ENCODE results near the gene KCNQ1OT1. TPM values are rescaled to one million over a fixed set of nuclear protein-coding genes. Genes with fewer than 3 reads are reported as not detected.
A peak's percentile ranks its signal among the peaks of the same experiment; 100 is the strongest.

The KCNQ1OT1 gene
- total and polyA plus RNA-seq, 2 experiments from 2014 or later, result 3.1 to 7.9 TPM

DNA sequence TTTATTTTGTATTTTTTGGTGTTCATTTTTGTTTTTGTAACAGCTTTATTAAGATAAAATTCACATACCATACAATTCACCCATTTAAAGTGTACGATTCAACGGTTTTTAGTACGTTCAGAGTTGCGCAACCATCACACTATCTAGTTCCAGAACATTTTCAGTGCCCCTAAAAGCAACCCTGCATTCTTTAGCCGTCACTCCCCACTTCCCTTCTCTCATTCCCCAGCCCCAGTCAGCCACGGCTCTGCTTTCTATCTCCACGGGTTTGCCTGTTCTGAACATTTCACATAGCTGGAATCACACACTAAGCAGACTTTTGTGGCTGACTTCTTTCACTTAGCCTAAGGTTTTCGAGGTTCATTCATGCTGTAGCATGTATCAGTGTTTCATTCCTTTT is 9.6 kb upstream of the KCNQ1OT1 start:
- peaks cover 33% of the 10 kb centered on the region for H3K4me1 ChIP-seq (ENCODE audit: insufficient read depth)
- TF ChIP-seq EZH2phosphoT487 (IDR thresholded peaks at IDR 0.05; ENCODE audit: low read depth, severe bottlenecking, unreplicated experiment), result no peak
- no peak for TF ChIP-seq EZH2 (IDR thresholded peaks at IDR 0.05; ENCODE audit: borderline replicate concordance)
- TF ChIP-seq, protein P1, sequence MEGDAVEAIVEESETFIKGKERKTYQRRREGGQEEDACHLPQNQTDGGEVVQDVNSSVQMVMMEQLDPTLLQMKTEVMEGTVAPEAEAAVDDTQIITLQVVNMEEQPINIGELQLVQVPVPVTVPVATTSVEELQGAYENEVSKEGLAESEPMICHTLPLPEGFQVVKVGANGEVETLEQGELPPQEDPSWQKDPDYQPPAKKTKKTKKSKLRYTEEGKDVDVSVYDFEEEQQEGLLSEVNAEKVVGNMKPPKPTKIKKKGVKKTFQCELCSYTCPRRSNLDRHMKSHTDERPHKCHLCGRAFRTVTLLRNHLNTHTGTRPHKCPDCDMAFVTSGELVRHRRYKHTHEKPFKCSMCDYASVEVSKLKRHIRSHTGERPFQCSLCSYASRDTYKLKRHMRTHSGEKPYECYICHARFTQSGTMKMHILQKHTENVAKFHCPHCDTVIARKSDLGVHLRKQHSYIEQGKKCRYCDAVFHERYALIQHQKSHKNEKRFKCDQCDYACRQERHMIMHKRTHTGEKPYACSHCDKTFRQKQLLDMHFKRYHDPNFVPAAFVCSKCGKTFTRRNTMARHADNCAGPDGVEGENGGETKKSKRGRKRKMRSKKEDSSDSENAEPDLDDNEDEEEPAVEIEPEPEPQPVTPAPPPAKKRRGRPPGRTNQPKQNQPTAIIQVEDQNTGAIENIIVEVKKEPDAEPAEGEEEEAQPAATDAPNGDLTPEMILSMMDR (IDR thresholded peaks at IDR 0.05; ENCODE audit: poor library complexity), result no peak
- peak overlapping the region; percentile 97 for H3K27ac ChIP-seq
- H3K9me2 ChIP-seq (replicated peaks; ENCODE audit: insufficient read depth), result no peaks in the 10 kb centered on the region
- H3K27me3 ChIP-seq, result no peaks in the 10 kb centered on the region
- peak; percentile 64 for DNase-seq (ENCODE audit: low spot score)
- H3K36me3 ChIP-seq (replicated peaks; ENCODE audit: insufficient read depth, low read depth), result no peaks in the 10 kb centered on the region
- H4K20me1 ChIP-seq (ENCODE audit: insufficient read depth, poor library complexity, severe bottlenecking), result no peaks in the 10 kb centered on the region
- peak overlapping the region; percentile 64 for H3K4me2 ChIP-seq
- no peak overlapping the region for H3K4me3 ChIP-seq
- H3K79me2 ChIP-seq, result no peaks in the 10 kb centered on the region
- H3K9me3 ChIP-seq (ENCODE audit: low read depth), result no peaks in the 10 kb centered on the region
- no peak overlapping the region for H2AFZ ChIP-seq
- WGBS (ENCODE audit: low lambda C conversion rate, missing lambda C conversion rate), result 35% methylated on average over 8 of the region's 8 CpGs

DNA sequence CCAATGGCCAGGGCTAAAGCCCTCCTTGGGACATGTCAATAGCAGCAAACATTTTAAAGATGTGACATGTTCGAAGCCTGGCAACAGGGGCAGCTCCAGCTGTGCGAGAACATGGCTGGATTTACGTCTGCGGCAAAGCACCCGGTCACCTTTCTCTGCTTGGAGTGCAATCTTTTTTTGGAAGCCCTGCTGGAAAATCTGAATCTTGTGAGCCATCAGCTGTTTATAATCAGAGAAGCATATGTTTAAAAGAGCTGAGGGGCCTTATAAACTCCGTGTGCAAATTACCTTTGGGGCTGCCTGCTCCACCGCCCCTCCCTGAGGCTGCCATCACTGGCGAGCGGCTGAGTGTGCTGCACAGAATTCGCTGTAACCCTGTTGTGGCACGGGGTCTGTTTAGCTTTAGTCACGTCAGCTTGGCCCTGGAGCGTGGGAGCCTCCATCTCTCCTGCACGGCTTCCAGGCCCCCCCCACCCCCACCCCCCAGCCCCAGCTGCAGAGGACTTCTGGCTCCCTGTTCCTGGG is 9.0 kb upstream of the KCNQ1OT1 start:
- TF ChIP-seq, protein P1 (IDR thresholded peaks at IDR 0.05; ENCODE audit: poor library complexity), result no peak
- TF ChIP-seq EZH2phosphoT487 (IDR thresholded peaks at IDR 0.05; ENCODE audit: low read depth, severe bottlenecking, unreplicated experiment) (no peak), EZH2 (IDR thresholded peaks at IDR 0.05; ENCODE audit: borderline replicate concordance) (no peak)
- WGBS (ENCODE audit: low lambda C conversion rate, missing lambda C conversion rate), result 32% methylated on average over 14 of the region's 14 CpGs
- H3K4me3 ChIP-seq, result no peak overlapping the region

DNA sequence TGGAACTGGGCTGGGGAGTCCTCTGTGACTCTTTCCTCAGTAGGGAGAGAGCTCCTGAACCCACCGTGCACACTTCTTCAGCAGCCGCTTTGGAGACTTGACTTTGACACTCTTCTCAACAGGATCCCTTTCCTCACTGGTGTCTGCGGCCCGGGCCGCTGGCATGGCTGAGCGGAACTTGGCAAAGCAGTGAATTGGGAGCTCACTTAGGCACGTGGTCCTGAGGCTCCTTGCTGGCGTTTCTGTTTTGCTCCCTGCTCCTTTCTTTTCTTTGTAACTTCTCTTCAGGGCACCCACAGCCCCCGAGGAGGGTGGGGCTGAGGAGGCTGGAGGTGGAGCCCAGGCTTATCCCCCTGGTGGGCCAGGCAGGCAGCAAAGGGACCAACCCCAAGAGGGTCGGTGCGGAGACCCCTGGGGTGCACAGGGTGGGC is 8.4 kb upstream of the KCNQ1OT1 start:
- peak overlapping the region; percentile 64 for H3K4me2 ChIP-seq
- H3K4me1 ChIP-seq (ENCODE audit: insufficient read depth), result peaks cover 40% of the 10 kb centered on the region
- TF ChIP-seq EZH2 (IDR thresholded peaks at IDR 0.05; ENCODE audit: borderline replicate concordance) (no peak), EZH2phosphoT487 (IDR thresholded peaks at IDR 0.05; ENCODE audit: low read depth, severe bottlenecking, unreplicated experiment) (no peak)
- TF ChIP-seq, protein P1 (IDR thresholded peaks at IDR 0.05; ENCODE audit: poor library complexity), result no peak
- no peak for DNase-seq (ENCODE audit: low spot score)
- 75% methylated on average over 11 of the region's 11 CpGs for WGBS (ENCODE audit: low lambda C conversion rate, missing lambda C conversion rate)
- no peaks in the 10 kb centered on the region for H3K9me2 ChIP-seq (replicated peaks; ENCODE audit: insufficient read depth)
- no peaks in the 10 kb centered on the region for H3K9me3 ChIP-seq (ENCODE audit: low read depth)
- H2AFZ ChIP-seq, result no peak overlapping the region
- H3K36me3 ChIP-seq (replicated peaks; ENCODE audit: insufficient read depth, low read depth), result no peaks in the 10 kb centered on the region
- H3K4me3 ChIP-seq, result no peak overlapping the region
- H4K20me1 ChIP-seq (ENCODE audit: insufficient read depth, poor library complexity, severe bottlenecking), result no peaks in the 10 kb centered on the region
- H3K27ac ChIP-seq, result peak overlapping the region; percentile 97
- no peaks in the 10 kb centered on the region for H3K79me2 ChIP-seq
- H3K27me3 ChIP-seq, result no peaks in the 10 kb centered on the region

More for the DNA sequence above, 9.0 kb upstream of the KCNQ1OT1 start:
- Histone ChIP-seq H3K27ac (peak overlapping the region; percentile 97), H3K4me2 (peak overlapping the region; percentile 64), H2AFZ (no peak overlapping the region), H3K9me3 (ENCODE audit: low read depth) (no peaks in the 10 kb centered on the region), H4K20me1 (ENCODE audit: insufficient read depth, poor library complexity, severe bottlenecking) (no peaks in the 10 kb centered on the region), H3K27me3 (no peaks in the 10 kb centered on the region), H3K4me1 (ENCODE audit: insufficient read depth) (peaks cover 35% of the 10 kb centered on the region), H3K9me2 (replicated peaks; ENCODE audit: insufficient read depth) (no peaks in the 10 kb centered on the region), H3K79me2 (no peaks in the 10 kb centered on the region), H3K36me3 (replicated peaks; ENCODE audit: insufficient read depth, low read depth) (no peaks in the 10 kb centered on the region)
- peak; percentile 74 for DNase-seq (ENCODE audit: low spot score)

Data from hepatocyte (in vitro differentiated cells).